Upper lobe of left lung (tissue), 6 donors: ENCODE data around the gene SH2B2. TPM values are rescaled to one million over a fixed set of nuclear protein-coding genes. Genes with fewer than 3 reads are reported as not detected.
A peak's percentile ranks its signal among the peaks of the same experiment; 100 is the strongest.

ENCODE experiments used
- ATAC-seq, 2 donors: fragments of 200-7000 bp; cut with Tn5 transposase; one replicate each; pipeline ENCODE4 v1.9.1; 2022; ENCODE audit warnings: mild to moderate bottlenecking in 2 of 2, moderate library complexity in 2 of 2; ENCODE audit not compliant: low FRiP score in 2 of 2
- DNase-seq, 2 donors: peaks; one replicate each; pipeline ENCODE4 v3.0.0-alpha.2; 2019 to 2020
- H3K27ac ChIP-seq, 4 donors: fragments of 200-600 bp; sonication (generic); one replicate each; pipeline ENCODE4 v1.5.1; 2016 to 2019
- H3K27me3 ChIP-seq, 4 donors: fragments of 200-600 bp; sonication (generic); one replicate each; pipeline ENCODE4 v1.5.1; 2017 to 2019
- H3K36me3 ChIP-seq, 4 donors: fragments of 200-600 bp; sonication (generic); one replicate each; pipeline ENCODE4 v1.5.1; 2016 to 2019
- H3K4me1 ChIP-seq, 4 donors: fragments of 200-600 bp; sonication (generic); one replicate each; pipeline ENCODE4 v1.5.1; 2018 to 2019
- H3K4me3 ChIP-seq, 4 donors: fragments of 200-600 bp; sonication (generic); one replicate each; pipeline ENCODE4 v1.5.1; 2017 to 2019; ENCODE audit warnings: mild to moderate bottlenecking in 2 of 4, moderate library complexity in 1 of 4
- H3K9me3 ChIP-seq, 4 donors: fragments of 200-600 bp; sonication (generic); one replicate each; pipeline ENCODE4 v1.5.1; 2018 to 2019
- CTCF ChIP-seq, 6 experiments: fragments of 450-650 bp in 4 of 6; fragments of 200-600 bp in 2 of 6; sonication (generic) in 2 of 6; IDR thresholded peaks; one replicate each; pipeline ENCODE4 v1.5.1; 2016 to 2019; ENCODE audit warnings: antibody characterized with exemption in 6 of 6
- EP300 ChIP-seq, 4 donors: sonication (generic); formaldehyde crosslinking; IDR thresholded peaks; one replicate each; pipeline ENCODE4 v1.5.1; 2017; ENCODE audit warnings: antibody characterized with exemption in 4 of 4, control low read depth in 2 of 4
- POLR2A ChIP-seq, 4 donors: fragments of 450-650 bp; IDR thresholded peaks; one replicate each; pipeline ENCODE4 v1.5.1; 2016 to 2017; ENCODE audit warnings: antibody characterized with exemption in 4 of 4, mild to moderate bottlenecking in 2 of 4
- POLR2AphosphoS5 ChIP-seq, 2 donors: sonication (generic); formaldehyde crosslinking; IDR thresholded peaks; one replicate each; pipeline ENCODE4 v1.5.1; 2017; ENCODE audit warnings: antibody characterized with exemption in 2 of 2
- WGBS, 2 donors: methylation state at CpG; one replicate each; pipeline ENCODE4 v1.1.5; 2017 to 2018; 5-methylcytosine and 5-hydroxymethylcytosine counted together
- total RNA-seq, 6 donors: library from RNA; depleted of rRNA in 4 of 6; stranded (reverse); fragments of >200 nt in 4 of 6; gene quantifications; one replicate each; pipeline versions ENCODE4 v1.1.0 to v1.2.1, GENCODE V29; 2016 to 2021
- donor health status: DM: no; HTN: no; CAD: no; lungs with moderate emphysema.
- donor health status: DM: no; HTN: yes; CAD: no; lungs with severe emphysema.

The SH2B2 gene
- total RNA-seq, 6 donors from 2014 or later, result 6.3 to 16.4 (median 9.0) TPM

DNA sequence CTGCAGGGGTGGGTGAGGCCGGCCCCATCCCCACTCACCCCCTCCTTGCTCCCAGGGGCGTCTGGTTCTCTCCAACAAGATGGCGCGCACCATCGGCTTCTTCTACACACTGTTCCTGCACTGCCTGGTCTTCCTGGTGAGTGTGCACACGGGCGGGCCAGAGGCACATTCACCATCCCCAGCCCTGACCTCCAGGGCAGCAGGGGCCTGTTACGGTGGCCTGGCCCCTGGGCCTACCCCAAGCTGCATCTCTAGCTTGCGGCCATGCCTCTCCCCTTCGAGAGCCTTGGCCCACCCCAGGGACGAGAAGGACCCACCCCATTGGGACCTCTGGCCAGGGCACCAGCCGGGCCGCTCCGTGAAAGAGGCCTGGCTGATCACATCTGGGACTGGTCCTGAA, 4.9 kb upstream of the SH2B2 start:
- no peak overlapping the region for H3K27ac ChIP-seq
- no peaks in the 10 kb centered on the region for H3K9me3 ChIP-seq
- H3K36me3 ChIP-seq, result no peaks in the 10 kb centered on the region
- peaks cover 17 to 31% (median 24%) of the 10 kb centered on the region in 4 donors for H3K4me1 ChIP-seq
- 92 to 96% methylated on average over 7 to 11 of the region's 14 CpGs for WGBS, 2 donors
- H3K27me3 ChIP-seq, result no peaks in the 10 kb centered on the region
- ATAC-seq, result no peak
- no peak overlapping the region for H3K4me3 ChIP-seq
- TF ChIP-seq POLR2A (IDR thresholded peaks at IDR 0.05), result no peak
- TF ChIP-seq EP300 (IDR thresholded peaks at IDR 0.05), result no peak
- no peak for TF ChIP-seq POLR2AphosphoS5 (IDR thresholded peaks at IDR 0.05)
- TF ChIP-seq CTCF (IDR thresholded peaks at IDR 0.05), result no peak
- DNase-seq, result no peak

GRCh38 chr7:102282465-102283362, 4.0 kb upstream of the SH2B2 start:
- no peak overlapping the region for H3K27ac ChIP-seq
- H3K9me3 ChIP-seq, result no peaks in the 10 kb centered on the region
- no peaks in the 10 kb centered on the region for H3K36me3 ChIP-seq
- DNase-seq, result no peak
- ATAC-seq, result no peak
- 92 to 93% methylated on average over 17 to 29 of the region's 32 CpGs for WGBS, 2 donors
- TF ChIP-seq POLR2A (IDR thresholded peaks at IDR 0.05), result no peak
- no peak for TF ChIP-seq CTCF (IDR thresholded peaks at IDR 0.05)
- no peak for TF ChIP-seq EP300 (IDR thresholded peaks at IDR 0.05)
- TF ChIP-seq POLR2AphosphoS5 (IDR thresholded peaks at IDR 0.05), result no peak
- H3K27me3 ChIP-seq, result no peaks in the 10 kb centered on the region
- H3K4me3 ChIP-seq, result no peak overlapping the region
- H3K4me1 ChIP-seq, result peaks cover 22 to 39% (median 30%) of the 10 kb centered on the region in 4 donors

DNA sequence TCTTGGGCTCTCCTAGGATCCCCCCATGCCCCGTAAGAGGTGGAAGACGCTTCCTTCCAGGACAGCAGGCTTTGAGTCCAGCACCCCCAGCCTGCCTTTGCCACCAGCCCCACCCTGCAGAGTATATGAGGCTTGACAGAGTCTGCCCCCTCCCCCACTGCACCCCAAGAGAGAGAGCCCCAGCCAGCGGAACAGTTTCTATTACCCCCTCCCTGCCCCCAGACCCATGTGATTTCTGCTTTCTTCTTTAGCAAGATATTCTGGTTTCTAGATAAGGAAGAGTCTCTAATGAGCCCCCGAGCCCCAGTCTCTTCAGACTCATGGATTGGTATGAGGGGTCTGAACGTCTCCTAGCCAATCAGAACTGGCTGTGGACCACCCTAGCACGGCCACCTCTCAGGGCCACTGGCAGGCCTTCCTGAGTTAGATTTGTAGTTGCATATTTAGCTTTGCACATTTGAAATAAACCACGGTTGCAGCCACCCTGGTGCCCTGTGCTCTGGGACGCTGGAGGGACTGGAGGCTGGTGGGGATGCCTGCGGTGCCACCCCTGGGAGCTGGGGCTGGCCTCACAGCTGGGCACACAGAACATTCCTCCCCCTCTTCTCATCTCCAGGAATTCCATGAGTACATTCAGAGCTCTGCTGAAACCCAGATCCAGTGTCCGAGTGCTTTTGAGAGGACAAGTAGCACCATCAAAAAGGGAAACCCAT, 3.0 kb upstream of the SH2B2 start:
- H3K9me3 ChIP-seq, result no peaks in the 10 kb centered on the region
- no peak for TF ChIP-seq CTCF (IDR thresholded peaks at IDR 0.05)
- no peak for TF ChIP-seq POLR2AphosphoS5 (IDR thresholded peaks at IDR 0.05)
- no peak for TF ChIP-seq POLR2A (IDR thresholded peaks at IDR 0.05)
- TF ChIP-seq EP300 (IDR thresholded peaks at IDR 0.05), result no peak
- WGBS, 2 donors, result 86 to 92% methylated on average over 8 to 10 of the region's 10 CpGs
- ATAC-seq (no peak), DNase-seq (no peak)
- no peak overlapping the region for H3K4me3 ChIP-seq
- H3K4me1 ChIP-seq, result peaks cover 30 to 48% (median 38%) of the 10 kb centered on the region in 4 donors
- no peak overlapping the region for H3K27ac ChIP-seq
- no peaks in the 10 kb centered on the region for H3K36me3 ChIP-seq
- no peaks in the 10 kb centered on the region for H3K27me3 ChIP-seq

- H3K36me3 ChIP-seq, result no peaks in the 10 kb centered on the region
- H3K4me3 ChIP-seq, result no peak overlapping the region
- H3K27me3 ChIP-seq, result no peaks in the 10 kb centered on the region
- TF ChIP-seq CTCF (IDR thresholded peaks at IDR 0.05), result no peak
- H3K4me1 ChIP-seq, result peaks cover 30 to 46% (median 37%) of the 10 kb centered on the region in 4 donors
- H3K9me3 ChIP-seq, result no peaks in the 10 kb centered on the region
- H3K27ac ChIP-seq, result peak overlapping the region in 2 of 4 donors; percentile 94
- no peak for ATAC-seq
- 71 to 74% methylated on average over 10 to 12 of the region's 12 CpGs for WGBS, 2 donors
- no peak for DNase-seq
Measured at GRCh38 chr7:102284399-102284798, 2.3 kb upstream of the SH2B2 start.
